ENCODE results near the gene ABCG1.

ABCG1 gene

GRCh38 chr21:42233067-42233961 is 14.4 kb downstream of the ABCG1 start:
- DNase-seq = peak; percentile 97 to 98

- no peak for DNase-seq
Observed at GRCh38 chr21:42234041-42234440, 15.1 kb downstream of the ABCG1 start.

GRCh38 chr21:42234464-42235241 is 15.7 kb downstream of the ABCG1 start:
- peak; percentile 73 for DNase-seq

GRCh38 chr21:42235593-42235992 is 16.7 kb downstream of the ABCG1 start:
- DNase-seq = no peak

- DNase-seq = no peak
Observed at GRCh38 chr21:42236014-42236413, 17.1 kb downstream of the ABCG1 start.

- DNase-seq = no peak
Observed at GRCh38 chr21:42236693-42237092, 17.8 kb downstream of the ABCG1 start.

- DNase-seq = no peak
Observed at GRCh38 chr21:42237161-42237560, 18.2 kb downstream of the ABCG1 start.

- DNase-seq = no peak
Observed at GRCh38 chr21:42237577-42237976, 18.6 kb downstream of the ABCG1 start.

- peak in 1 of 2 donors; percentile 30 for DNase-seq
Observed at GRCh38 chr21:42238185-42238934, 19.4 kb downstream of the ABCG1 start.

GRCh38 chr21:42239556-42239955 is 20.6 kb downstream of the ABCG1 start:
- DNase-seq = no peak

GRCh38 chr21:42239973-42240372 is 21.0 kb downstream of the ABCG1 start:
- DNase-seq = no peak

- DNase-seq = no peak
Observed at GRCh38 chr21:42242611-42243010, 23.7 kb downstream of the ABCG1 start.

- DNase-seq = no peak
Observed at GRCh38 chr21:42243026-42243425, 24.1 kb downstream of the ABCG1 start.

GRCh38 chr21:42245331-42246193 is 26.6 kb downstream of the ABCG1 start:
- DNase-seq = no peak

- DNase-seq = peak in 1 of 2 donors; percentile 49
Observed at GRCh38 chr21:42247716-42248115, 28.8 kb downstream of the ABCG1 start.

GRCh38 chr21:42248241-42248640 is 29.3 kb downstream of the ABCG1 start:
- no peak for DNase-seq

GRCh38 chr21:42248783-42249597 is 30.1 kb downstream of the ABCG1 start:
- DNase-seq = peak; percentile 79 to 81

GRCh38 chr21:42250422-42251403 is 31.8 kb downstream of the ABCG1 start:
- no peak for DNase-seq

GRCh38 chr21:42251654-42252324 is 32.8 kb downstream of the ABCG1 start:
- no peak for DNase-seq
